GM18498 (cell line): ENCODE results near the gene MYO5C.

ENCODE experiments used
- ATAC-seq: cut with Tn5 transposase; IDR thresholded peaks from one replicate; pipeline ENCODE4 v1.9.1; 2021; ENCODE audit warnings: mild to moderate bottlenecking, moderate library complexity; ENCODE audit not compliant: unreplicated experiment

MYO5C gene

GRCh38 chr15:52295421-52296001 is at the start of gene MYO5C:
Gene MYO5C (minus strand): TSS chr15:52295804. CDS start chr15:52295636, 168 bp downstream.
- ATAC-seq, result no peak

GRCh38 chr15:52344592-52344991 is 49.0 kb upstream of the MYO5C start:
- no peak for ATAC-seq

GRCh38 chr15:52343831-52344230 is 48.2 kb upstream of the MYO5C start:
- ATAC-seq, result no peak

- no peak for ATAC-seq
These were observed 44.5 kb upstream of the MYO5C start for GRCh38 chr15:52340093-52340492.

DNA sequence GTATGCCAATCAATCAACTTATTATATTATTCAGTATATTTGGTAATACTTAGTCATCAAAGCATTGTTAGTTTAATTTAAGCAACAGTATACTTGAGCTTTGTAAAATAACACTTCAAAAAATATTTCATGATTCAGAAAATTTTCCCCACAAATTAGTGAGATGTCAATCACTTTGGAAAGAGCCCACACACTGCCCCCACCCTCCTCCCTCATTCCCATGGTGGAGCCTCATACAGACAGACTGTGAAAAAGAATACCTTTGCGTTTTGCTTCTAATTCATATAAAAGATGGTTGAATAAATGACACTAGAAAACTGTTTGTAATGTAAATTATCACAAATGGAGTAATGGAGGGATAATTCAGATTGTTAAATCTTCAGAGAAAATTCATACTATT is 43.3 kb upstream of the MYO5C start:
- ATAC-seq, result no peak

GRCh38 chr15:52338058-52338457 is 42.5 kb upstream of the MYO5C start:
- no peak for ATAC-seq

DNA sequence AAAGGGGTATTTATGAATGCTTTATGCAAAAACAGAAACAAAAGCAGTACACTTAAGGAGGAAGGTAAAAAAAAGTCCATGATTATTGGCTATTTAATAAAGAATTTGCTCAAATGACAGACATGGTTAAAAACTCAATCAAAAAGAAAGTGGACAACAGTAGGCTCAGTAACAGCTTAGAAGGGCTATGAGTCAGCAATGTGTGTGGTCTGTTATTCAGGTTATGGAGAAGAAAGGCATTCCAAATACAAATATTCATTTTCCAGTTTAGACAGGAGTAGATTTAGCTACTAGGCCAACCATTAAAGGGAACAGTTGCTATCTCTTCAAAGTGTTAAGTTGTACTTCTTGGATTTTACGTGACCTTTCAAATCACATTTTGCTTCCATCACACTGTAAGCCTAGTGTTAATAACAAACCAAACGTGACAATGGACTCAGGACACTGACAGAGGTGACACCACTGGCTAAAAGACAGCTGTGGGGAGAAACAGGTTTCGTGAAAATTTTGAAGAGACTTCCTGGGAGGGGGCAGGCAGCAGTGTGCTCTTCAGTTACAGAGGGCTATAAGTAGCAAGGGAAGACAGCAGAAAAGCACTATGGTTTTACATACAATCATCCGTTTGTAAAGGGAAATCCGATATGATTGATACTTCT is 41.7 kb upstream of the MYO5C start:
- ATAC-seq, result no peak

DNA sequence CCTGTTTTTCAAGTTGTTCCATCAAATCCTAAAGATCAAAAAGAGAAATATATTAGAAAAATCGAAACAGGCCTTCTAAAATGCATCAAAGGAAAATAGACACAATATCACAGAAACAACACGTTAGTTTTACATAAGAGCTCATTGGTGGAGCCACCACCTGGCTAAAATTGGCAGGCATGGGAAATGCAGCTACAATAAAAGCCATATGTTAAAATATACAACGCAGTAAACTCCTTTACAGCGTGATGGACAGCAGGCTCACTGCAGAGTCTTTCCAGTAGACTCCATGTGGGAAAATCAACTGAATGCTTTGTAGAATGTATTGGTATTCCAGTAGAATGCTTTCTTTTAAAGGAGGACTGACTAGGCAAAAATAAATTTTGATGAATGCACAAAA is 40.9 kb upstream of the MYO5C start:
- no peak for ATAC-seq

GRCh38 chr15:52334491-52335160 is 39.0 kb upstream of the MYO5C start:
- ATAC-seq, result no peak

DNA sequence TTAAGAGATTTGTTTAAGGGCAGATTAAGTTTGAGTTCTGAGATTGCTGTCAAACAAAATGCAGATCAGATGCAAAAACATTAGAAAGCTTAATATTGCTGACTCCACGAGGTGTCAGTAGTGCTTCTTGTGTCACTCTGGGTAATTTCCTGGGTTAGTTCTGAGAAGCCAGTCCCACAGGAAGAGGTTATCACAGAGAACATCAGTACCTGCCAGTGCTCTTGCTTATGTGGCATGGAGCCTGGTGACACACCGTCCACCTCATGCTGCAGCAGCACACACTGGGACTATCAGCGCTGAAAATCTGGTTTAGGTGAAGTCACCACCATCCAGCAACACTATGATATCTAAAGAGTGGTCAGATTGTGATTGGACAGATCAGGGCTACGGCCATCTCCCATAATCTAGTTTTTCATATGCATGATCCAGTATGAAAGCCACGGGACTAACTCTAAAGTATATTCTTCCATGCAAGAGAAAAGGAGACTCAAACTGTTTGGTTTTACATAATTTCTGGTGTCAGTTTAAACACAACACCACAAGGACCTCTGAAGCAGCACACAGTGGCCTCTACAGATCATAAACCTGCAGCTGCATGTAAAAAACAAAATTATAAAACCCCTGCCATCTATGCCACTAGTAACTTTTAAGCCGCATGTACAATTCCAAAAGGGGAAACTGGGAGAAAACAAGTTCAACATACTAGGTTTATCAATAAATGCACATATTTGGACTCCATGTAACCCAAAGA is 36.1 kb upstream of the MYO5C start:
- ATAC-seq, result peak; percentile 86

DNA sequence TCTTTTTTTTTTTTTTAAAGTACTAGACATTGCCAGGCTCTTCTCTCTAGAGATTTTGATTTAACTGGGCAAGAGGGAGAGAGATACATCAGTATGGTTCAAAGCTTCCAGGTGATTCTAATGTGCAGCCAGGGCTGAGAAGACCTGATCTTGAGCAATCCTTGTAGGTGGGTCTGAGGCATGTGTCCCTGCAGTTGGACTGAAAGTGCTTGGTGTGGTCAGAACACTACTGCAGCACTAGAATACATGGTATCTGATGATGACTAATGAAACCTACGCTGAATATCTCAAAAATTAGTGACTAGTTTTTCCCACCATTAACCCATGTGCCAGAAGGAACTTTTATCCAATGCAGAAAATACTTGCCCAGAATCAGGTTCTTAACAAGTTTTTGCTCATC is 34.4 kb upstream of the MYO5C start:
- ATAC-seq, result no peak

DNA sequence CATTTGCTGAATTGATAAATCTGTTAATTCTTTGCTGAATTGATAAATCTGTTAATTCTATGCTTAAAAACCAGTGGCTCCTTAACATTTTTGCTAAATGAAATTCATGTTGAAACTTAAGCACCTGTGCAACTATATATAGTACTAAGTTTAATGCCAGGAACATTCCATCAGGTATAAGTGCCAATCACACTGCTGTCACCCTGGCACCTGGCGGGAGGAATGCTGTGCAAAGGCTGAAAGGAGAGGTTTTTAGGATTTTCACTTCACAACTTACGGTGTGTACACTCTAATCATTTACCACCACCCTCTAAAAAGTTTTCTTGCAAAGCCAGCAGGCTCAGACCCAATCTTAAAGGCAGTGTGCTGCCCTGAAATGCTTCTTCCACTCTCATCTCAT is 33.5 kb upstream of the MYO5C start:
- no peak for ATAC-seq

- no peak for ATAC-seq
These were observed 33.1 kb upstream of the MYO5C start for GRCh38 chr15:52328680-52329079.

GRCh38 chr15:52326756-52327155 is 31.2 kb upstream of the MYO5C start:
- ATAC-seq, result no peak

- no peak for ATAC-seq
These were observed 28.5 kb upstream of the MYO5C start for GRCh38 chr15:52324109-52324508.

GRCh38 chr15:52318729-52319500 is 23.3 kb upstream of the MYO5C start:
- no peak for ATAC-seq

GRCh38 chr15:52317688-52318087 is 22.1 kb upstream of the MYO5C start:
- ATAC-seq, result no peak

GRCh38 chr15:52317022-52317421 is 21.4 kb upstream of the MYO5C start:
- no peak for ATAC-seq

GRCh38 chr15:52309154-52309548 is 13.5 kb upstream of the MYO5C start:
- peak; percentile 72 for ATAC-seq

GRCh38 chr15:52308446-52309153 is 13.0 kb upstream of the MYO5C start:
- ATAC-seq, result peak; percentile 79
